ENCODE data around the gene SRSF6.

DNA sequence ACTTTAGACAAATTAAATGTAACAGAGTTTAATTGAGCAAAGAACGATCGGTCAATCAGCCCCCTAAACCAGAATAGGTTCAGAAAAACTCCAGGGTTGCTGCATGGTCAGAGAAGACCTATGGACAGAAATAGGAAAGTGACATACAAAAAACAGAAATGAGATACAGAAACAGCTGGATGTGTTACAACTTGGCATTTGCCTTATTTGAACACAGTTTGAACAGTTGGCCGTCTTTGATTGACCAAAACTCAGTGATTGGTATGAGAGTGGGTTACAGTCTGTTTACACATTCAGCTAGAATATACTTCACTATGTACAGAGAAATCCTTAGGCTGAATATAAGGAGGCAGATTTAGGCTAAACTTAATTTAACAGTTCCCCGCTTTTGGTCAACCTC, 19.9 kb downstream of the SRSF6 start:
- TF ChIP-seq, protein P1, sequence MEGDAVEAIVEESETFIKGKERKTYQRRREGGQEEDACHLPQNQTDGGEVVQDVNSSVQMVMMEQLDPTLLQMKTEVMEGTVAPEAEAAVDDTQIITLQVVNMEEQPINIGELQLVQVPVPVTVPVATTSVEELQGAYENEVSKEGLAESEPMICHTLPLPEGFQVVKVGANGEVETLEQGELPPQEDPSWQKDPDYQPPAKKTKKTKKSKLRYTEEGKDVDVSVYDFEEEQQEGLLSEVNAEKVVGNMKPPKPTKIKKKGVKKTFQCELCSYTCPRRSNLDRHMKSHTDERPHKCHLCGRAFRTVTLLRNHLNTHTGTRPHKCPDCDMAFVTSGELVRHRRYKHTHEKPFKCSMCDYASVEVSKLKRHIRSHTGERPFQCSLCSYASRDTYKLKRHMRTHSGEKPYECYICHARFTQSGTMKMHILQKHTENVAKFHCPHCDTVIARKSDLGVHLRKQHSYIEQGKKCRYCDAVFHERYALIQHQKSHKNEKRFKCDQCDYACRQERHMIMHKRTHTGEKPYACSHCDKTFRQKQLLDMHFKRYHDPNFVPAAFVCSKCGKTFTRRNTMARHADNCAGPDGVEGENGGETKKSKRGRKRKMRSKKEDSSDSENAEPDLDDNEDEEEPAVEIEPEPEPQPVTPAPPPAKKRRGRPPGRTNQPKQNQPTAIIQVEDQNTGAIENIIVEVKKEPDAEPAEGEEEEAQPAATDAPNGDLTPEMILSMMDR (IDR thresholded peaks at IDR 0.05; ENCODE audit: low read depth, low read length), result no peak
- TF ChIP-seq MAX (IDR thresholded peaks at IDR 0.05; ENCODE audit: low read depth, low read length), result no peak
- TF ChIP-seq POLR2A (IDR thresholded peaks at IDR 0.05; ENCODE audit: extremely low read depth, insufficient read length), result no peak
- no peak for TF ChIP-seq MYC (IDR thresholded peaks at IDR 0.05; ENCODE audit: low read depth, low read length)

All from NB4 (cell line).